ENCODE data around the gene GRM8.

GRM8 gene

GRCh38 chr7:127252778-127253280 lies at the start of gene GRM8:
Gene GRM8 (minus strand): TSS chr7:127252941.
- peak; percentile 92 for DNase-seq

GRCh38 chr7:127290801-127291361 lies 38.1 kb upstream of the GRM8 start:
- no peak for DNase-seq

- DNase-seq, result no peak
These were observed 37.4 kb upstream of the GRM8 start for GRCh38 chr7:127290116-127290655.

DNA sequence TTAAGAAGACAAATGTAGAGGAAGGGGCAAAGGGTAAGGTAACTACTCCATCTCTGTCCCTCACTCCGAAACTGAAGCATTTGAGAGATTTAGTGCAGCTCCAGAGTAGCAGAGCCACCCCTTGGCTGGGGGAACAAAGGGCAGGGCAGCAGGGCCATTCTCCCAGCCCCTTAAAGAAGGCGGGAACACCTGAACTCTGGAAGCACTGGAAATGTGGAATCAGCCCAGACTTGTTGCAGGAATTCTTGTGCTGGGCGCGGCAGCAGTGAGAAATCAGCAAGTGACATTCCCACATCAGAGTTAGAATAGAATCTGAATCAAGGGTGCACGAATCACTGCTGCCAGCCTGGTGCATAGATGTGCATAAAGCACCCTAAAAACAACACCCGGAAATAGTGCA lies 34.4 kb upstream of the GRM8 start:
- DNase-seq, result no peak

- no peak for DNase-seq
These were observed 17.4 kb upstream of the GRM8 start for GRCh38 chr7:127270093-127270492.

GRCh38 chr7:127266047-127266446 lies 13.3 kb upstream of the GRM8 start:
- DNase-seq, result no peak

GRCh38 chr7:127264219-127264618 lies 11.5 kb upstream of the GRM8 start:
- DNase-seq, result no peak

DNA sequence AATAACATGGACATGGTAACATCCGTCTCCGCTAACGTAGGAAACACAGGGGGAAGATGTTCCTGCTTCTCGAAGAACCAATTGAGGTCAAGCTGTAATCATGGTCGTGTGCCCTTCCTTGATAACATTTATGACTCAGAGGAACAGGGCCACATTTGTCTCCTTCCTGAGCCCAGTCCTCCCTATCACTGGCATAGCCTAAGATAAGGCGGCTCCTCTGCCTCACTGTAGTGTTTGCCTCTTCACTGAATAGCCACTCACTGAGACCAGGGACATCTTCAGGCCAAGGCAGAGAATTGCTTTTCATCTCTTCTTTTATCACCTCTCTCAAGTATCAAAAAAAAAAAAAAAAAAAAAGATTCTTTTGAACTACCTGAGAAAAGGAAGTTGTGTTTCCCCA lies 5.4 kb upstream of the GRM8 start:
- DNase-seq, result no peak

DNA sequence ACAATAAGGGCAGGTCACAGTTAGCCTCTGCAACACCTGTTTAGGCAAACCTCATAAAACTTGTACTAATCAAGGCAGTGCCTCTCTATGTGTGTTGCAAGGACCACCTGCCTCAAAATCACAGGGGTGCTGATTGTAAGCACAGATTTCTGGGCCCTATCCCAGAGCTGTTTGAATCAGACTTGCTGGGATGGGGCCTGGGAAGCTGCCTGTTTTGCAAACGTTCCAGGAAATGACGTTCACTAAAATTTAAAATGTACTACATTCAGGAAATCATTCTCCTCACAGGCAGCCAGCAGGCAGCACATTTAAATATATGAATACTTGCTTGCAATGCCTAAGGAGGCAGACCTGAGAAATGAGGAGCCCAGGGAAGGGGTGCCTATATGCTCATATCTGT lies 4.3 kb upstream of the GRM8 start:
- no peak for DNase-seq

- DNase-seq, result no peak
These were observed 3.4 kb upstream of the GRM8 start for GRCh38 chr7:127256041-127256725.

DNA sequence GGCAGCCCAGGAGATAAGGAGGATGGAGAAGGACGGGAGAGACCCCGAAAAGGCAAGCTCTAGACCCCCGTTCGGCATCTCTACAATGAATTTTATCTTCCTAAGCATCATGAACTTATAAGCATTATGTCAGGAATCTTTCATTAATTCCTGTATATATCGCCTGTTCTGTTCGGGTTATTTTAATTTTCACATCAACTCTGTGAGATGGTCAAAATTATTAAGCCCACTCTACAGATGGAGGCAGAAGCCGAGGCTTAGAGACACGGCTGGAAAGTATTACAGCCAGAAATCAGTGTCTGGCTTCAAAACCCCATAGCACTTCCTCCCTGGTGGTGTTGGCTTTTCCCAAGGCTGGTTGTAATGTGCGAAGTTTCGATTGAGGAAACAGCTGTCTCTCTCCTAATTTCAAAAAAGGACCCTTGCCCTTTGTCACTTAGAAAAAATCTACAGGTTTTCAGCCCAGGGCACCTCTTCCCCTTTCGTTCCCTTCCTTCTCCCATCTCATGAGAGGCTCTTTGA lies 1.5 kb upstream of the GRM8 start:
- no peak for DNase-seq

- DNase-seq, result peak; percentile 91
These were observed 781 bp upstream of the GRM8 start for GRCh38 chr7:127253281-127254162.

- peak; percentile 66 for DNase-seq
These were observed 396 bp downstream of the GRM8 start for GRCh38 chr7:127252377-127252713.

- peak; percentile 55 for DNase-seq
These were observed 1.0 kb downstream of the GRM8 start for GRCh38 chr7:127251465-127252376.

DNA sequence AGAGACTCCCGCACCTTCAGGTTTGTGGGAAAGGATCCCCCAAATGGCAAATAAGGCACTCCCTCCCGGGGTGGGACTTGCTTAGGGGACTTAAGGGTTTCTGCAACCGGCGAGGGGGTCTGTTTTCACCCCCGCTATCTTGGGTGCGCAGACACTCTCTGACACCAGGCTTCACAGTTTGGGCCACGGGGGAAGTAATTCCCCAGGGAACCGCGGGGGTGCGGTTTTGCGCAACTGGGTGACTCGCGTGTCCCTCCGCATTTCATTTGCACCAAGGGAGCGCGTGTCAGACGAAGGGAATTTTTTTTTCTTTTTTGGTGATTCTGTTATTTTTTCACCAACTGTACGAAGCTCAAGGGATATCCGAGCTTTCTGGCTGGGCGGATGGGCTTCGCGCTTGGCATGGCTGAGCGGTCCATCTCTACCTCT lies 1.7 kb downstream of the GRM8 start:
- DNase-seq, result no peak

GRCh38 chr7:127250312-127251035 lies 2.3 kb downstream of the GRM8 start:
- no peak for DNase-seq

- DNase-seq, result no peak
These were observed 7.1 kb downstream of the GRM8 start for GRCh38 chr7:127245607-127246006.

DNA sequence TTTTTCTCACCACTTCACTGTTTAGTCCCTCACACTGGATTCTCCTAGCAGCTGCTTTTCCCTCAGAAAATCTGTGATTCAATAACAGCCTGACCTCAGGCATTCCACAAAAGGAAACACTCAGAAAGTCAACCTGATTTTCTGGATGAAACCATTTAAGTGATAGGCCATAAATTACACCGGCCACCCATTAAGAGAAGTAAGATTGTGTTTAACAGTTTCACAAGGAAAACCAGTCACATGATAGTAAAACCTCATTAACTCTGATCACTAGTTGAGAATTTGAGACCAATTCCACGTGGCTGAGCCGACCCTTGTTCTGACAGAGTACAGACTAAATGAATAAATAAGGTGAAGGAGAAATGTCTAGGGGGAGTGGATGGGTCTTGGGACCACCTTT lies 7.7 kb downstream of the GRM8 start:
- DNase-seq, result no peak

GRCh38 chr7:127239814-127240213 lies 12.9 kb downstream of the GRM8 start:
- DNase-seq, result no peak

DNA sequence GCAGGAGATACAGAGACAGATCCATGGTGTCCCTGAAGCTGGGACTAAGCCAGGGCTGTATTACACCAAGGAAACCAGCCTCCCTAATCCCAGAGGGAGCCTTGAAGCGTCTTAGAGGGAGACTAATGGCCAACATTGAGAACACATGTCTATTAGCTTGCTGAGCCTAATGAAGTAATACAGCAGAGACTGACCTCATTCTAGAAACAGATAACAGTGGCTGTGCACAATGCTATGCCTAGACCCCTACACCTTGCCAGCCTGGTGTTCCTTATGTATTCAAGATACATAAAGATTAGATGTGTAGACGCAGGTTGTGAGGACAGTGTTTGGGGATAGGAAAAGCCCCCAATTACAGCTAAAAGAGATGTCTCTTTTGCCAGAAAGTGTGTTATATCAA lies 19.1 kb downstream of the GRM8 start:
- DNase-seq, result no peak

GRCh38 chr7:127231415-127231814 lies 21.3 kb downstream of the GRM8 start:
- no peak for DNase-seq

All from NCI-H1092 treated with DMSO at 0.1 percent for 48 hours (cell line).